Keratinocyte (primary cell): ENCODE results near the gene ACKR3. TPM values are rescaled to one million over a fixed set of nuclear protein-coding genes. Genes with fewer than 3 reads are reported as not detected.

ENCODE experiments used
- DNase-seq: peaks from one replicate; pipeline ENCODE4 v3.0.0-alpha.2; 2011; ENCODE audit warnings: low read depth, missing footprints, low spot score
- FAIRE-seq: peaks from 2 replicates; lab custom pipeline; 2011; peaks lifted over from hg19 to GRCh38; lab: Jason Lieb, UNC
- H2AFZ ChIP-seq: 2 replicates; pipeline ENCODE4 v1.6.0; 2012; ENCODE audit warnings: low read length, control low read depth, inconsistent platforms; ENCODE audit not compliant: control insufficient read depth
- H3K27ac ChIP-seq: 2 replicates; pipeline ENCODE4 v1.5.1; 2011; ENCODE audit warnings: low read length; ENCODE audit not compliant: control insufficient read depth, insufficient read depth
- H3K27me3 ChIP-seq: 3 replicates; pipeline ENCODE4 v1.6.0; 2011; ENCODE audit warnings: low read length; ENCODE audit not compliant: control insufficient read depth, insufficient read depth; ENCODE audit errors: extremely low read depth
- H3K36me3 ChIP-seq, 2 experiments: 2 replicates in 1 of 2; 3 replicates in 1 of 2; pipeline ENCODE4 v1.5.1; 2011; ENCODE audit warnings: low read length in 2 of 2, mild to moderate bottlenecking in 1 of 2; ENCODE audit not compliant: control insufficient read depth in 2 of 2, insufficient read depth in 2 of 2; ENCODE audit errors: extremely low read depth in 1 of 2
- H3K4me1 ChIP-seq: 3 replicates; pipeline ENCODE4 v1.5.1; 2011; ENCODE audit warnings: low read length; ENCODE audit not compliant: control insufficient read depth, insufficient read depth; ENCODE audit errors: extremely low read depth
- H3K4me2 ChIP-seq: 3 replicates; pipeline ENCODE4 v1.6.0; 2011; ENCODE audit warnings: low read depth, low read length; ENCODE audit not compliant: control insufficient read depth, insufficient read depth; ENCODE audit errors: extremely low read depth
- H3K4me3 ChIP-seq, 3 experiments: fragments of 200-600 bp in 1 of 3; sonication (generic) in 1 of 3; 2 replicates in 2 of 3; 3 replicates in 1 of 3; pipeline ENCODE4 v1.5.1; 2011 to 2016; ENCODE audit warnings: low read length in 3 of 3, mild to moderate bottlenecking in 3 of 3, control low read depth in 2 of 3, inconsistent platforms in 1 of 3, low read depth in 1 of 3, mixed read lengths in 1 of 3, mixed run types in 1 of 3, moderate library complexity in 1 of 3; ENCODE audit not compliant: control insufficient read depth in 2 of 3, insufficient read depth in 2 of 3; ENCODE audit errors: extremely low read depth in 1 of 3
- H3K79me2 ChIP-seq: 2 replicates; pipeline ENCODE4 v1.6.0; 2012; ENCODE audit warnings: low read length; ENCODE audit not compliant: control insufficient read depth, insufficient read depth
- H3K9ac ChIP-seq: 3 replicates; pipeline ENCODE4 v1.6.0; 2011; ENCODE audit warnings: low read length; ENCODE audit not compliant: control insufficient read depth, insufficient read depth; ENCODE audit errors: extremely low read depth
- H3K9me1 ChIP-seq: 3 replicates; pipeline ENCODE4 v1.6.0; 2011; ENCODE audit warnings: low read length; ENCODE audit not compliant: control insufficient read depth, insufficient read depth; ENCODE audit errors: extremely low read depth
- H3K9me3 ChIP-seq: 2 replicates; pipeline ENCODE4 v1.5.1; 2012; ENCODE audit warnings: low read depth, low read length; ENCODE audit not compliant: control insufficient read depth
- H4K20me1 ChIP-seq: 3 replicates; pipeline ENCODE4 v1.6.0; 2011; ENCODE audit warnings: low read length; ENCODE audit not compliant: control insufficient read depth, insufficient read depth; ENCODE audit errors: extremely low read depth
- EZH2 ChIP-seq: IDR thresholded peaks from one replicate; pipeline ENCODE4 v1.6.1; 2012; ENCODE audit warnings: inconsistent platforms, mild to moderate bottlenecking, low read length, moderate library complexity
- dilution Hi-C: fragments of 300-500 bp; cut with MboI; formaldehyde crosslinking; loops from one replicate; pipeline ENCODE4 v1.7.0; 2020; ENCODE audit warnings: low sequenced_read_pairs; ENCODE audit not compliant: extremely low pct_ligation_motif_present
- polyA plus RNA-seq, 5 experiments: library from polyadenylated mRNA; depleted of rRNA in 3 of 5; stranded (reverse) in 3 of 5; stranded (forward) in 1 of 5; unstranded in 1 of 5; fragments of >200 nt; gene quantifications; 1 replicate in 1 of 5; 2 replicates in 3 of 5; 3 replicates in 1 of 5; pipeline versions ENCODE4 v1.2.1 to v1.2.3, GENCODE V29; 2011 to 2012; ENCODE audit warnings: missing spikeins in 2 of 5, low read depth in 1 of 5, low replicate concordance in 1 of 5
- TF ChIP-seq, protein P1 (sequence below), 3 experiments: IDR thresholded peaks in 1 of 3; conservative IDR thresholded peaks in 1 of 3; optimal IDR thresholded peaks in 1 of 3; 2 replicates in 2 of 3; 3 replicates in 1 of 3; pipeline versions ENCODE3 to v1.5.1; 2011; ENCODE audit warnings: low read length in 3 of 3, mild to moderate bottlenecking in 3 of 3, moderate library complexity in 2 of 3, control low read depth in 1 of 3, inconsistent platforms in 1 of 3; ENCODE audit not compliant: insufficient read depth in 2 of 3; ENCODE audit errors: extremely low read depth in 1 of 3

Gene ACKR3
- polyA plus RNA-seq, 1 donor (not counting 4 experiments of a cell fraction or from before 2014, with no cell fraction given): 29.4 TPM

GRCh38 chr2:236531195-236531594 is 38.4 kb upstream of the ACKR3 start:
- H3K27me3 ChIP-seq: no peaks in the 10 kb centered on the region
- no peak overlapping the region for H3K9ac ChIP-seq
- H4K20me1 ChIP-seq: no peaks in the 10 kb centered on the region
- TF ChIP-seq, protein P1, sequence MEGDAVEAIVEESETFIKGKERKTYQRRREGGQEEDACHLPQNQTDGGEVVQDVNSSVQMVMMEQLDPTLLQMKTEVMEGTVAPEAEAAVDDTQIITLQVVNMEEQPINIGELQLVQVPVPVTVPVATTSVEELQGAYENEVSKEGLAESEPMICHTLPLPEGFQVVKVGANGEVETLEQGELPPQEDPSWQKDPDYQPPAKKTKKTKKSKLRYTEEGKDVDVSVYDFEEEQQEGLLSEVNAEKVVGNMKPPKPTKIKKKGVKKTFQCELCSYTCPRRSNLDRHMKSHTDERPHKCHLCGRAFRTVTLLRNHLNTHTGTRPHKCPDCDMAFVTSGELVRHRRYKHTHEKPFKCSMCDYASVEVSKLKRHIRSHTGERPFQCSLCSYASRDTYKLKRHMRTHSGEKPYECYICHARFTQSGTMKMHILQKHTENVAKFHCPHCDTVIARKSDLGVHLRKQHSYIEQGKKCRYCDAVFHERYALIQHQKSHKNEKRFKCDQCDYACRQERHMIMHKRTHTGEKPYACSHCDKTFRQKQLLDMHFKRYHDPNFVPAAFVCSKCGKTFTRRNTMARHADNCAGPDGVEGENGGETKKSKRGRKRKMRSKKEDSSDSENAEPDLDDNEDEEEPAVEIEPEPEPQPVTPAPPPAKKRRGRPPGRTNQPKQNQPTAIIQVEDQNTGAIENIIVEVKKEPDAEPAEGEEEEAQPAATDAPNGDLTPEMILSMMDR (optimal IDR thresholded peaks at IDR 0.05 in 1 of 3, IDR thresholded peaks at IDR 0.05 in 1 of 3, conservative IDR thresholded peaks at IDR 0.05 in 1 of 3; ENCODE audit: extremely low read depth in 1 of 3, insufficient read depth in 2 of 3, low read length in 3 of 3): no peak
- no peak for TF ChIP-seq EZH2
- no peaks in the 10 kb centered on the region for H3K9me1 ChIP-seq
- DNase-seq (no peak), FAIRE-seq (no peak)
- H3K4me3 ChIP-seq: no peak overlapping the region
- H3K27ac ChIP-seq: no peak overlapping the region
- H3K4me1 ChIP-seq: peaks cover 12% of the 10 kb centered on the region
- H3K79me2 ChIP-seq: no peaks in the 10 kb centered on the region
- H3K4me2 ChIP-seq: no peak overlapping the region
- no peaks in the 10 kb centered on the region for H3K9me3 ChIP-seq
- H3K36me3 ChIP-seq: no peaks in the 10 kb centered on the region
- no peak overlapping the region for H2AFZ ChIP-seq
- dilution Hi-C loops: no loop called here

DNA sequence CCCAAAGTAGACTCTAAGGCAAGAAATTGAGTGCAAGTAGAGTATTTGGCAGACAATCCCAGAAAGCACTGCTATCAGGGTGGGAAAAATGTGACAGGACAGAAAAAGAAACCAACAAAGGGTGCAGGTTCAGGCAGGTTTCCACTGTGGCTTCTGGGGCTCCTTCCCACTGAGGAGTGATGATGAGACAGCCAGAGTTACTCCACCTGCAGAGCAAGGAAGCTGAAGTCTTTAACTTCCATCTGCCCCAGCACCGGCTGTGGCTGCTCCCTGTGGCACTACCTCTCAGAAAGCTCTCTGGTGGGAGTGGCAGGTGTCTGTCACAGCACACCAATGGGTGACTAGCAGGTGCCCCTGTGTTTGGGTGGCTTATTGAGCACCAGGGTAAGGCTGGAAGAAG is 37.6 kb upstream of the ACKR3 start:
- Histone ChIP-seq H2AFZ (no peak overlapping the region), H3K4me2 (no peak overlapping the region), H3K9ac (no peak overlapping the region), H3K4me1 (peaks cover 12% of the 10 kb centered on the region), H3K27ac (no peak overlapping the region), H3K79me2 (no peaks in the 10 kb centered on the region), H3K9me3 (no peaks in the 10 kb centered on the region), H4K20me1 (no peaks in the 10 kb centered on the region), H3K36me3 (no peaks in the 10 kb centered on the region), H3K9me1 (no peaks in the 10 kb centered on the region), H3K4me3 (no peak overlapping the region), H3K27me3 (no peaks in the 10 kb centered on the region)
- no peak for DNase-seq
- peak; percentile 56 for FAIRE-seq
- dilution Hi-C loops: no loop called here
- TF ChIP-seq EZH2: no peak
- TF ChIP-seq, protein P1 (optimal IDR thresholded peaks at IDR 0.05 in 1 of 3, IDR thresholded peaks at IDR 0.05 in 1 of 3, conservative IDR thresholded peaks at IDR 0.05 in 1 of 3; ENCODE audit: extremely low read depth in 1 of 3, insufficient read depth in 2 of 3, low read length in 3 of 3): no peak
